Activated T-cell treated with anti-CD3 and anti-CD28 coated beads for 48 hours (primary cell): ENCODE results near the gene SNAP29.
"Not testable (repeated sequence)": the region's sequence is repeated elsewhere in the genome, so short reads cannot be mapped to it uniquely, and the experiment has no call there.

Experiments
- DNase-seq: peaks from one replicate; pipeline ENCODE4 v3.0.0-alpha.2; 2020; ENCODE audit warnings: low read depth

SNAP29 gene

DNA sequence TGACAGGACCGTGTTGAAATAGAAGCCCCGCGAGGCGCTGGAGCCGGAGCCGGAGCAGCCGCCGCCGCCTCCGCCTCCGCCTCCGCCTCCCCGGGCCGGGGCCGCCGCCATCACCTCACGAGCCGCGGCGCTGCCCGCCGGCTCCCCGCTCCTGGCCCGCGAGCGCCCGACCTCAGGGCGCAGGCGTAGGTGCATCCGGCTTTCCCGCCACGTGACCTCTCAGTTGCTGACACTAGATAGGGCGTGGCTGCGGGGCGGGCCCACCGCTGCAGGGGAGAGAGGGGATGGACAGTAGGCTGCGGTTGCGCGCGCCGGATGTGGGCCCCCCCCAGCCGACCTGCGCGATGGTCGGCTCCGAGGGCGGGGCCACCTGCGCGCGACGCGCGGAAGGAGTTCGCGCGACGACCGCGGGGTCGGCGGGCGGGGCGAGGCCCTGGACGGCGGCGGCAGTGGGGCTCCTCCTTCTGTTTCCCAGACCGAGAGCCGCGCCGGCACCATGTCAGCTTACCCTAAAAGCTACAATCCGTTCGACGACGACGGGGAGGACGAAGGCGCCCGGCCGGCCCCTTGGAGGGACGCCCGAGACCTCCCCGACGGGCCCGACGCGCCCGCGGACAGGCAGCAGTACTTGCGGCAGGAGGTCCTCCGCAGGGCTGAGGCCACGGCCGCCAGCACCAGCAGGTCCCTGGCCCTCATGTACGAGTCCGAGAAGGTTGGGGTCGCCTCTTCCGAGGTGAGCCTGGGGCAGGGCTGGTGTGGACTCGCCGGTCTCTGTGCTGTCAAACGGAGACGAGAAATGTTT, at the start of gene SNAP29, which contains the start of gene PI4KA:
TSS of gene SNAP29 (plus strand) at position 393 of the 802 bp plus-strand sequence. CDS start at position 497, 104 bp downstream.
TSS of gene PI4KA (minus strand) at position 197 of the 802 bp plus-strand sequence. CDS start at position 111, 86 bp downstream.
- DNase-seq = peak; percentile 98

DNA sequence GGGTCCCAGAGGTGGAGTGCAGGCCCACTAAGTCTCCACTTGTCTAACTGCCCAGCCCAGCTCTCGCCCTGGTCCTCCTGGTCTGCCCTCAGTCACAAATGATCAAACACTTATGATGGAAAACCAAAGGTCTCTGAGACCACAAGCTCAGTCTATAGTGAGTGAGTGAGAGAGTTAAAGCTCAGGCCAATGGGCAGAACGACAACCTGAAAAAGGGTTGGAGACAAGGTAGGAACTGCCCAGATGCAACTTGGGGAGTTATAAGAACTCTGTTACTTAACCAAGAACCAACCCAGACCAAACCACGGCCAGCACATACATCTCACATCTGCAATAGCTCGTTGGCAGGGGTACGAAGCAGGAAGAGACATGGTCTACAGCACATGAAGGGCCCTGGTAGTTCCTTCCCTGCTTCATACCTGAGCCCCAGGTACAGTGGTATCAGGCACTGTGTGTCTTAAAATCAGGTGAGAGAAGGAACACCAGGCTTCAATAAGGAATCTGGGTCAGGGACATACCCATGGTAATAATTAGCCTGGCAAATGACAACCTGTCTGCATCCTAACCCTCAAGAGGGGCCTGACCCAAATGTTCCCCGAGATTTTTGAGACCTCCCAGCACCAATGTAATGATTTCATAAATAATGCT, 49.1 kb upstream of the SNAP29 start:
- DNase-seq = no peak

DNA sequence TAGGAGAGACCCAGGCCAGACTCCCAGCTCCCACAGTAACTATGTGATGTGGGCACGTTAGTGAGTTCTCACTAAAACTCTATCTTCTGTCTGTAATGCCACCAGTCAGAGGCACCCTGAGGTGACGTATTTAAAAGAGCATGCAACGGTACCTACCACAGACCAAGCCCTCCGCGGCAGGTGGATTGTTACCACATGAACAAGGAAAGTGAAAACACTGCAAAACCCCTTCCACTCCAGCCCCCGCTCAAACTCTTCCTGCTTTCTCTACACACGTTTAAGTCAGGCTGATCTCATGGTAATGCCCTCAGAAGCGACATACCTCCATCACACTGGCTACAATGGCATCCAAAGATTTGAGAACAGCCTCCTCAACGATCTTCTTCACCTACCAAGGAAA, 48.2 kb upstream of the SNAP29 start:
- peak; percentile 10 for DNase-seq

DNA sequence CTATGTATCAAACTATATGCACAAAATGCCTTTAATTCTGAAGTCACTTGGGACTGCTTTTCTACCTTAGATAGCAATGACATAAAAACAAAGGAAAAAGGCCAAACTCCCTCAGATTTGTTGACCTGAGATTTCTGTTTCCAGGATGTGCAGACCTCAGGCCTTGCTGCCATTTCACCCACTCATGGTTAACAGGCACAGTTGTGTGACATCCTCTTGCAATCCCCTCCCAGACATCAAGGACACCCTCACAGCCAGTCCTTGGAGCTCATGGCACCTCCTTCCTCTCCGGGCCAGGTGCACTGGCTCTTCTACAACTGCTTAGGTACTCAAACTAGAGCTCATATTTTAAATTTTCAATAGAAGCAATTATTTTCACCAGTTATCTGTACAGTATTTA, 47.6 kb upstream of the SNAP29 start:
- DNase-seq = no peak

DNA sequence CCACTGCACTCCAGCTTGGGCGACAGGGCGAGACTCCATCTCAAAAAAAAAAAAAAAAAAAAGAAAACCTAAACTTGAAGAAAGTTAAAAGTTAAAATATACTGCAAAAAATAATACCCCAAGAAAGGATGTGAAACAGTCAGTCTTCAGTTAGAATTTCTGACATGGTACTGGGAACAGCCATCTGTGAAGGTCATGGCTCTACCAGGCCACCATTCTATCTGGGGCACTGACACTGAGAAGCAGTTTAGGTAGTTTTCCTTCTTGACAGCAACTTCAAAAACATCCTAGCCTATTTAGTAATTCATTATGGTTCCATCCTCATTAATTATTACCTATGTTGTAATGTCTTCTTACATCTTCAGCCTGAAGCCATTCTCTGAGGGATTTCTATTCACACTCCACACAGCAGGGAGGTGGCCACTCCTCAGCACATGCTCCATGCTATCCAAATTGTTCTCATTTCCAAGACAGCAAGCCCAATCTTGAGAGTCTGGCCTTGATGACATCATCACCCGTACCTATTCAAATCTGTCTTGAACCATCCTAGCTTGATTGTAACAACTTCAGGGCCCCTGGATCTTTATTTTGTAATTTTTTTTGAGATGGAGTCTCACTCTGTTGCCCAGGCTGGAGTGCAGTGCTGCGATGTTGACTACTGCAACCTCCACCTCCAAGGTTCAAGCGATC, 46.7 kb upstream of the SNAP29 start:
- DNase-seq = no peak

DNA sequence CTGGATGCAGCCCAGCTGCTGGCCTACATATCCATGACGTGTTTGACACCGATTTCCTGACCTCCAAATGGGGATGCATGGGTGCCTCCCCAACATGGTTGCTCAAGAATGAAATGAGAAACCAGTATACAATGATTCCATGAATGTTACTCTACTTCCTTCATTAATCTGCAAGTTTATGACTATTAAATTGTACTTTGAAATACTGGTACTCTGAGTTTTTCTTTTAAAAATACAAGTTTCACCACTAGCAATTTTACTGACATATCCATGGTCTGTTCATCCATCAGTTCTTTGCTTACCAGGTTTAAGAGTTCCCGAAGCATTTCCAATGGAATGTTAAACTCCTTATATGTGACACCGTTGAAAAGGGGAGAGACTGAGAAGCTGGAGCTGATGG, 45.8 kb upstream of the SNAP29 start:
- DNase-seq = no peak

DNA sequence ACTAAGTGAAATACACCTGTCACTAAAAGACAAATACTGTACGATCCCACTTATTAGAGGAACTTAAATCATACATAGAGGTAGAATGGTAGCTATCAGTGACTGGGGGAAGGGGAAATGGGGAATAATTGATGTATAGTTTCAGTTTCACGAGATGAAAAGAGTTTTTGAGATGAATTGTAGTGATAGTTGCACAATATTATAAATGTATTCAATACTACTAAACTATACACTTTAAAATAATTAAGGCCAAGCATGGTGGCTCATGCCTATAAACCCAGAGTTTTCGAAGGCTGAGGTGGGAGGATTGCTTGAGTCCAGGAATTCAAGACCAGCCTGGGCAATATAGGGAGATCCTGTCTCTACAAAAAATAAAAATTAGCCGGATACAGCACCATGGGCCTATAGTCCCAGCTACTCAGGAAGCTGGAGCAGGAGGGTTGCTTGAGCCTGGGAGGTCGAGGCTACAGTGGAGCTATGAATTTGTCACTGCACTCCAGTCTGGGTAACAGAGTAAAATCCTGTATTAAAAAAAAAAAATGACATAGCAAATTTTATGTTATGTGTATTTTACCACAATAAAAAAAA, 44.5 kb upstream of the SNAP29 start:
- no peak for DNase-seq

DNA sequence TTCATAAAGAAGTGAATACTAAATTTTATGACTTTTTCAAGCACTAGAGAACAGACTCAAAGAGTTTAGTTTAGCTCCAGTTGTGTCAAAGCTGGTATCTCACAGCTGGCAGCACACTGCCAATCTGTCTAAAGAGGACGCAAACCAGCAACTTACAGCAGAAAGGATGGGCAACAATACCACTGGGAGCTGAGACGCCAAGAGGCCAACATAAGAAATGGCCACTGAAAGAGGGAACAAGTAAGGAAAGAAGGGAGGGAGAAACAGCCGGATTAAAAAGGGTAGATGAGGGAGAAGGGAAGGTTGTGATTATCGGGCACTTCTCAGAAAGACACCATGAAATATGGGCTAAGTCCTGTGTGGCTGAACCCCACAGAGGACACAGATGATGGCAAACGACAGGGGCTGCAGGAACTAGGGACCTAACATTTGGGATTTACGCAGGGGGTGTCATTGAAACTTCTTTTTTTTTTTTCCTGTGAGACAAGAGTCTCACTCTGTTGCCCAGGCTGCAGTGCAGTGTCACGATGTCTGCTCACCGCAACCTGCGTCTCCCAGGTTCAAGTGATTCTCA, 43.2 kb upstream of the SNAP29 start:
- DNase-seq = no peak

DNA sequence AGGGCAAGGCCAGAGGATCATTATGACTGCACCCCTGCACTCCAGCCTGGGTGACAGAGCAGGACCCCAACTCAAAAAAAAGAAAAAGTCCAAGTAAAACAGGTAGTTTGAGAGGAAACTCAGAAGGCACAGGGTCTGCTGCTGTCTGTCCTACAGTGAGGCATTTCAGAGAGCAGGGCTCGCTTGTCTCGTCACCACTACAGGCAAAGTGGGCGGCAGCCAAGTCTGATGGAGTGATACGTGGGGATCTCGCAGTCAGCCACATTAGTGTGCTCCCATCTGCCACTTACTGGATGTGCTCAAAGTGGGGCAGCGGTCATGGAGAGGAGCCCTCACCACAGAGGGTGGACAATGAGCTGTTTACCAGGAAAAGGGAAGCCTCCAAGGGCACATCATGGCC, 42.2 kb upstream of the SNAP29 start:
- DNase-seq = no peak

DNA sequence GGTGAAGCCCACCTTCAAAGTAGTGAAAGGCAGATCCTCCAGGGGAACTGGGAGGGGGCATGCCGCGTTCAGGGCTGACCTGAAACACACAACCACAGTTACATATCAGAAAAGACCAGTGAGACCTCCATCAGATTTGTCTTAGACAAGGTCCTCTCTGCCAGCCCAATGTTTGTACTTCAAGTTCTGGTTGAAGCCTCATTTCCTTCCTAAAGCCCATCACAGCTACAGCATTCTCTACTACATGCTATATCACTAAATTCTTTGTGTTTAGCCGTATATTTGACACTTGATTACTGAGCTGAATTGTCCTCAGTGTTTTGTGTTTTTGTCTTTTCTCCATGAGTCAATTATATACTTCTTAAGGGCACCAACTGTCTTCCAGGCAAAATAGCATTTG, 40.3 kb upstream of the SNAP29 start:
- no peak for DNase-seq

DNA sequence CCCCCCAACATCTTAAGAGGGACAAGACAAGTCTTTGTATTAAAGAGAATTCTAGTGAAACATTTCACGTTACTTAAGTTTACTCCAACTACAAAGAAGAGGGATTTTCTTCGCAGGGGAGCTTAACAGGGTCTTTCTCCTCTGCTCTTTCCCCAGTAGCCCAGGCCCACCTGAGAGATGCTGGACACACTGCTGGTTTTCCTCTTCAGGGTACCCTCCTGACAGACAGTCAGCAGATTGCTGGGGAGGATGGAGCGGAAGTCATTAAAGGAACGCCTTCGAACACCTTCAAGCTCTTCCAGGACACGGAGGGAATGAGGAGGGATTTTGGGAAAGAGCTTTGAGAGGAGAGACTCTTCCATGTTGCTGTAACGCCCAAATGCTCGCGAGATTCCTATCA, 39.3 kb upstream of the SNAP29 start:
- no peak for DNase-seq

DNA sequence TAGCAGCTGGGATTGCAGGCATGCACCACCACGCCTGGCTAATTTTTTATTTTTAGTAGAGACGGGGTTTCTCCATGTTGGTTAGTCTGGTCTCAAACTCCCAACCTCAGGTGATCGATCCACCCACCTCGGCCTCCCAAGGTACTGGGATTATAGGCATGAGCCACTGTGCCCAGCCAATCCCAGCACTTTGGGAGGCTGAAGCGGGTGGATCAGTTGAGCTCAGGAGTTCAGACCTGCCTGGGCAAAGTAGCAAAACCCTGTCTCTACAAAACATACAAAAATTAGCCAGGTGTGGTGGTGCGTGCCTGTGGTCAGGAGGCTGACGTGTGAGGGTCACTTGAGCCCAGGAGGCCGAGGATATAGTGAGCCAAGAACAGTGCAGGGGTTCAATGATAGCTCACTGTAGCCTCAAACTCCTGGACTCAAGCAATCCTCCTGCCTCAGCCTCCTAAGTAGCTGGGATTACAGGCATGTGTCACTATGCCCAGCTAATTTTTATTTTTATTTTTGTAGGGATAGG, 37.0 kb upstream of the SNAP29 start:
- DNase-seq = not testable (repeated sequence)

DNA sequence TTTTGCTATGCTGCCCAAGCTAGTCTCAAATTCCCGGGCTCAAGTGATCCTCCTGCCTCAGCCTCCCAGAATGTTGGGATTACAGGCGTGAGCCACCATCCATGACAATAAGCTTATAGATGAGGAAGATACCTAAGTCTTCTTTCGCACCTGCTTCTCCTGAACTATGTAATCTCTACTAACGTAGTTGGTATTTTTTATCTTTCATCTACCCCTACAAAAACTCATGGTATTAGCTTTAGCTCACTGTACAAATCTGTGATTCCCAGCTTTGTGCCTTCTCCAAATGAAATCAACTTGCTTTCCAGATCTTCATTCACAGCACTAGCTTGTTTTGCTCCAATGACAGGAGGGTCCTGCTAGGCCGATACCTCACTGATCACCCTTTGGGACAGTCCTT, 36.6 kb upstream of the SNAP29 start:
- no peak for DNase-seq

DNA sequence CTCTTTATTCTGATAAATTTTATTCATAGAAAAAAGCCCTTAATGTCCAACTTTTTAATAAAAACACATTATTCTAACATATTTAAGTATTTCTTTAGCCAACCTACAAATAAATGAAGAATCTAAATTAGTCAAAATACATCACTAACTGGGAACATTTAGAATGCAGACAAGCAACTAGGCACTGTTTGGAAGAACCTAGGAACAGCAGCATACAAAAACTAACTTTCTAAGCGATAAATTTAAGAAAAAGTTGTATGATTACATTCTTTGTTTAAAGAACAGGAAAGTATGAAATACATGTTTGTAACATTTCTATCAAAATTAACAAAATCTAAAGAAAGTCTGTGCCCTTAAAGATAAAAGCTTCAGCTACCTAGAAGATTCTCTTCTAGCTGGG, 35.5 kb upstream of the SNAP29 start:
- no peak for DNase-seq

DNA sequence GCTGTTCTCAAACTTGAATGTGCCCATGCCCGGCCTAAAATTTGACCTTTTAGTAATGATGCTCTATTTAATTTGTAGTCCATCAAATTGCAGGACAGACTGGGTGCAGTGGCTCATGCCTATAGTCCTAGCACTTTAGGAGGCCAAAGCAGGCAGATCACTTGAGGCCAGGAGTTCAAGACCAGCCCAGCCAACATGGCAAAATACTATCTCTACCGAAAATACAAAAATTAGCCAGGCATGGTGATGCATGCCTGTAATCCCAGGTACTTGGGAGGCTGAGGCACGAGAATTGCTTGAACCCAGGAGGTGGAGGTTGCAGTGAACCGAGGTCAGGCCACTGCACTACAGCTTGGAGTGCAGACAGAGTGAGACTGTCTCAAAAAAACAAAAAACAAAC, 33.6 kb upstream of the SNAP29 start:
- not testable (repeated sequence) for DNase-seq

DNA sequence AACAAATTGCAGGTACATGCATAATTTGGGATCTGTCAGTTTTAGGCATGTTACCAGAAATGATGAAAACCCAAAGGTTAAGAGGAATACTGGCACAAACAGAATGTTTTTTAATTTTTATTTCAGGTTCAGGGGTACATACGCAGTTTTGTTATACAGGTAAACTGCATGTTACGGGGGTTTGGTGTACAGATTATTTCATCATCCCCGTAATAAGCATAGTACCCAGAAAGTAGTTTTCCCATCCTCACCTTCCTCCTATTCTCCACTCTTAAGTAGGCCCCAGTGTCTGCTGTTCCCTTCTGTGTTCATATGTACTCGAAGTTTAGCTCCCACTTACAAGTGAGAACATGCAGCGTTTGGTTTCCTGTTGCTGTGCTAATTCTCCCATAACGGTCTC, 33.2 kb upstream of the SNAP29 start:
- DNase-seq = no peak

DNA sequence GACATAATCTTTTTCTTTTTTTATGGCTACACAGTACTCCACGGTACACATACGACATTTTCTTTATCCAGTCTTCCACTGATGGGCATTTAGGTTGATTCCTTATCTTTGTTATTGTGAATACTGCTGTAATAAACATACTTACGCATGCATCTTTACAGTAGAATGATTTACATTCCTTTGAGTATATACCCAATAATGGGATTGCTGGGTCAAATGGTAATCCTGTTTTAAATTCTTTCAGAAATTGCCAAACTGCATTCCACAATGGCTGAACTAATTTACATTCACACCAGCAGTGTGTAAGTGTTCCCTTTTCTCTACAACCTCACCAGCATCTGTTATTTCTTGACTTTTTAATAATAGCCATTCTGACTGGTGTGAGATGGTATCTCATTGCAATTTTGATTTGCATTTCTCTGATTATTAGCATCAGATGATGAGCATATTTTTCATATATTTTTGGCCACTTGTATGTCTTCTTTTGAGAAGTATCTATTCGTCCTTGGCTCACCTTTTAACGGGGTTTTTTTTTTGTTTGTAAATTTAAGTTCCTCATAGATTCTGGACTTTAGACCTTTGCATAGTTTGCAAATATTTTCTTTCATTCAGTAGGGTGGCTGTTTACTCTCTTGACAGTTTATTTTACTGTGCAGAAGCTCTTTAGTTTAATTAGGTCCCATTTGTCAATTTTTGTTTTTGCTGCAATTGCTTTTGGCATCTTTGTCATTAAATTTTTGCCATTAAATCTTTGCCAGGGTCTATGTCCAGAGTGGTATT, 32.2 kb upstream of the SNAP29 start:
- not testable (repeated sequence) for DNase-seq

DNA sequence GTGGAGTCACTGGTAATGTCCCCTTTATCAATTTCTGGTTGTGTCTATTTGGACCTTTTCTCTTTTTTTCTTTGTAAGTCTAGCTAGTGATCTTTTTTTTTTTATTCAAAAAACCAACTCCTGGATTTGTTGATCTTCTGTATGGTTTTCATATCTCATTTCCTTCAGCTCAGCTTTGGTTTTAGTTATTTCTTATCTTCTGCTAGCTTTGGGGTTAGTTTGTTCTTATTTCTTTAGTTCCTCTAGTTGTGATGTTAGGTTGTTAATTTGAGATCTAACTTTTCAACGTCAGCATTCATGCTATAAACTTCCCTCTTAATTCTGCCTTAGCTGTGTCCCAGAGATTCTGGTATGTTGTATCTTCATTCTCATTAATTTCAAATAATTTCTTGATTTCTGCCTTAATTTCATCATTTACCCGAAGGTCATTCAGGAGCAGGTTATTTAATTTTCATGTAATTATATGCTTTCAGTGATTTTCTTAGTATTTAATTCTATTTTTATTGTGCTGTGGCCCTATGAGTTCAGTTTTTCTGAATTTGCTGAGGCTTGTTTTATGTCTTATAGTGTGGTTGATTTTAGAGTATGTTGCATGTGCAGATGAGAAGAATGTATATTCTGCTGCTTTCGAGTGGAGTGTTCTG, 29.2 kb upstream of the SNAP29 start:
- no peak for DNase-seq

DNA sequence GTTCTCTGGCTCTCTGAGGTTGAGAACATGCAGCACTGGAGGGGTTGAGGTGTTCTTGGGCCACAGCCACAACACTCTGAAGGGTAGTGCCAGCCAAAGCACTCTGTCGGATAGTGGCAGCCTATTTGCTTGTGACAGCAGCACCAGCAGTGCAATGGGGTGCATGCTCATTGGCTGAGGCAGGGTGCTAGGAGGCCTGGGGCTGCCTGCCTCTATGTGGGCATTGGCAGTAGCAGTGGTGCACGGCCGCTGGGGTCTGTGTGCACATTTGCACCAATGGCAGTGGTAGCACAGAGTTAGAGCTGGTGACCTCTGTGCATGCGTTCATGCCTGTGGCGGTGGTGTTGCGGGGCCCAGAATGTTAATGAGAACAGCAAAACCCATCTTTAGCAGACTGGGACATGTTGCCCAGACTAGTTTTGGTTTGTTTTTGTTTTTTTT, 25.6 kb upstream of the SNAP29 start:
- no peak for DNase-seq

DNA sequence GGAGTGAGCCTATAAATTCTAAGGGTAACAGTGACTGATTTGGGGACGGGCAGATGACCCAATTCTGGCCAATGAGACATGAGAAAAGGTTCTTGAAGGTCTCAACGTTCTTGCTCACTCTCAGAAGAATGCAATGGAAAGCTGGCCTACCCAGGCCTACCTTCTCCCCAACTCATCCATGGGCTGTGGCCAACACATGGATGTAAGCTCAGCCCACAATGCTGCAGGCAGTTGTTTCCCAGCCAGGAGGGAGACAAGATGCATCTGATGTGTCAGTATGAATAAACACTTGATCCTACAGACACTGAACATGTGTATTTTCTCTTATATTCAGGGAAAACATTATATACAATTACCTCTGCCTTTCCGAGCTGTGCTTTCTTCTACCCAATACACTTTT, 24.6 kb upstream of the SNAP29 start:
- no peak for DNase-seq

DNA sequence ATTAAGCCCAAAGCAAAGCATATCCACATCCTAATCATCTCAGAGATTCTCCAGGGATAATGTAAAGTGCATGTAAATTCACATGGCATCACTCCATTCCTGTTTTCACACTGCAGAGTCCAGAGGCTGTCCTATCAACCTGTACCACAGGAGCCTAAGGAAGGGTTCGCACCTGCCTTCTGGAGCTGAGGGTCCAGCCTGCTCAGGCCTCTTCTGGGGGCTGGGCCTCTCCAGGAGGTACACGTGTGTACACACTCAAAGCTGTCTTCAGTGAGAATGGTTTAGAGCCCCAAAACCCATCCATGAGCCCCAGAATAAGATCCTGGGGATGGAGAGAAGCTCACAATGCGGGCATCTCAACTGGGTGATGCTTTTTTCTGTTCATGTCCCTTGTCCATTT, 24.1 kb upstream of the SNAP29 start:
- DNase-seq = no peak
